ENCODE data around the gene JPH2.
A peak's percentile ranks its signal among the peaks of the same experiment; 100 is the strongest.

GRCh38 chr20:44196271-44196670, 9.3 kb upstream of the JPH2 start:
- TF ChIP-seq, protein P1, sequence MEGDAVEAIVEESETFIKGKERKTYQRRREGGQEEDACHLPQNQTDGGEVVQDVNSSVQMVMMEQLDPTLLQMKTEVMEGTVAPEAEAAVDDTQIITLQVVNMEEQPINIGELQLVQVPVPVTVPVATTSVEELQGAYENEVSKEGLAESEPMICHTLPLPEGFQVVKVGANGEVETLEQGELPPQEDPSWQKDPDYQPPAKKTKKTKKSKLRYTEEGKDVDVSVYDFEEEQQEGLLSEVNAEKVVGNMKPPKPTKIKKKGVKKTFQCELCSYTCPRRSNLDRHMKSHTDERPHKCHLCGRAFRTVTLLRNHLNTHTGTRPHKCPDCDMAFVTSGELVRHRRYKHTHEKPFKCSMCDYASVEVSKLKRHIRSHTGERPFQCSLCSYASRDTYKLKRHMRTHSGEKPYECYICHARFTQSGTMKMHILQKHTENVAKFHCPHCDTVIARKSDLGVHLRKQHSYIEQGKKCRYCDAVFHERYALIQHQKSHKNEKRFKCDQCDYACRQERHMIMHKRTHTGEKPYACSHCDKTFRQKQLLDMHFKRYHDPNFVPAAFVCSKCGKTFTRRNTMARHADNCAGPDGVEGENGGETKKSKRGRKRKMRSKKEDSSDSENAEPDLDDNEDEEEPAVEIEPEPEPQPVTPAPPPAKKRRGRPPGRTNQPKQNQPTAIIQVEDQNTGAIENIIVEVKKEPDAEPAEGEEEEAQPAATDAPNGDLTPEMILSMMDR (IDR thresholded peaks at IDR 0.05; ENCODE audit: borderline replicate concordance, extremely low read depth, low read length, poor library complexity, severe bottlenecking), result peak; percentile 11
- no peak for TF ChIP-seq EZH2 (IDR thresholded peaks at IDR 0.05; ENCODE audit: borderline replicate concordance, low read depth, low read length, severe bottlenecking)
